GM12892 (cell line): ENCODE data around the gene BCL2L2.

ENCODE experiments used
- DNase-seq: peaks from one replicate; pipeline ENCODE4 v3.0.0; 2011; ENCODE audit not compliant: insufficient read length
- FAIRE-seq: peaks from 2 replicates; lab custom pipeline; 2011; peaks lifted over from hg19 to GRCh38; lab: Jason Lieb, UNC
- POLR2A ChIP-seq: IDR thresholded peaks from 2 replicates; pipeline ENCODE4 v1.6.1; 2011; ENCODE audit warnings: low read depth, low read length, control low read depth
- POLR2AphosphoS5 ChIP-seq: IDR thresholded peaks from 2 replicates; pipeline ENCODE4 v1.6.1; 2011; ENCODE audit warnings: low read depth, low read length, control low read depth
- TAF1 ChIP-seq: IDR thresholded peaks from 2 replicates; pipeline ENCODE4 v1.6.1; 2011; ENCODE audit warnings: low read depth, mild to moderate bottlenecking, control low read depth, low read length, borderline replicate concordance

The BCL2L2 gene

DNA sequence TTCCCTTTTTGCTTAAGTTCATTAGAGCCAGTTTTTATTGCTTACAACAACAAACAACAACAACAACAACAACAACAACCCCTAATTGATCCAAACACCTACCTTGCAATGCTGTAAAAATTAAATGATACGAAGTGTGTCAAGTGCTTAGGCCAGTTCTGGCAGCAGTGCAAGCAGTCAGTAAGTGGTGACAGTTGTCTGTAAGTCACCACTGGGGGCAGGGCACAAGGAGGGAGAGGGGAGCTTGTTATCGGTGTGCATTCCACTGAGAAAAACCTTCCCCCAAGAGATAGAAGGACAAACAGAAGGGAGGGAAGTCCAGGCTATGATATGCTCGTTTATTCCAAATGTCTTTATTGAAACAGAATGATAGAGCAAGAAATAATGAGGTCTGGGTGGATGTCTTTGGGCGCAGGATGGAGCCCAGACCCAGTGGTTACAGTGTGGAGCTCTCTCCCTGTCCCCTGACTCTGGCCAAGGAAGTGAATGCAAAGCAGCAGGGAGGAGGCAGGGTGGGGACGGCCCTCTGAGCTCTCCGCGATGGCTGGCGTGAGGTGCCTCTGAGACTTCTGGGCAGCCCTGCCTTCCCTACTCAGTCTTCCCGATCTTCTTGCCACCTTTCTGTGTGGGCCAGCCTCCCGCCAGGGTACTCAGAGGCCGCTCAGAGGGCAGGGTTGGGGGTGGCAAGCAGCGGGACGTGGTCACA, 39.5 kb downstream of the BCL2L2 start:
- TF ChIP-seq POLR2A = no peak
- no peak for TF ChIP-seq POLR2AphosphoS5
- TF ChIP-seq TAF1 = no peak
- no peak for FAIRE-seq
- no peak for DNase-seq

DNA sequence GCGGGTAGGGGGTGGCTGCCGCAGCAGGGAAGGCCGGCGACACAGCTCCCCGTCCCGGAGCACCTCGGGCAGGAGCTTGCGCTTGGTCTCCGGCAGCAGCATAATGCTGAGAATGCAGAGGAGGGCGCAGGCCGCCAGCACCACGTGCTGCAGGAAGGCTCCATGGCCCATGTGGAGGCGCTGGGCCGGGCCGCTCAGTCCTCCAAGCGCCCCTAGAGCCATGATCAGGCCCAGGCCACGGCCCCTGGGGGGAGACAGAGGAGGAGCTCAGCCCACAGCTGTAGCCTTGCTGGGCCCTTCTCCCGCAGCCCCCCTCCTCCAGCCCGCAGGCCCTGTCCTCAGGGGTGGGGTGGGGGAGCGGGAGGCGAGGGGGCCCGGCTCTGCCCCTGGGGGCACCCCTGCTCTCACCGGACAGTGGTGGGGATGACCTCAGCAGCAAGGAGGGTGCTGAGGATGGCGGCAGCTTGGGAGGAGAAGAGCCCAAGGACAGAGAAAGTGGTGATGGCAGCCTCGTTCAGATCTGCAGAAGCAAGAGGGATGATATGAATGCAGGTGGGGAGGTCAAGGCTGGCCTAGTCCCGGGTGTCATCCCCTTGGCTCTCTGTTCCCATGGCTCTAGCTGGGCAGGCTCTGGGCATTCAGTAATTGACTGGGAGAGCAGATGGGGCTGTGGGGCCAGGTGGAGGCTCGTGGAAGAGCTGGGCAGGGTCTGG, 40.2 kb downstream of the BCL2L2 start:
- DNase-seq (no peak), FAIRE-seq (no peak)
- TF ChIP-seq POLR2A (no peak), POLR2AphosphoS5 (no peak), TAF1 (no peak)

DNA sequence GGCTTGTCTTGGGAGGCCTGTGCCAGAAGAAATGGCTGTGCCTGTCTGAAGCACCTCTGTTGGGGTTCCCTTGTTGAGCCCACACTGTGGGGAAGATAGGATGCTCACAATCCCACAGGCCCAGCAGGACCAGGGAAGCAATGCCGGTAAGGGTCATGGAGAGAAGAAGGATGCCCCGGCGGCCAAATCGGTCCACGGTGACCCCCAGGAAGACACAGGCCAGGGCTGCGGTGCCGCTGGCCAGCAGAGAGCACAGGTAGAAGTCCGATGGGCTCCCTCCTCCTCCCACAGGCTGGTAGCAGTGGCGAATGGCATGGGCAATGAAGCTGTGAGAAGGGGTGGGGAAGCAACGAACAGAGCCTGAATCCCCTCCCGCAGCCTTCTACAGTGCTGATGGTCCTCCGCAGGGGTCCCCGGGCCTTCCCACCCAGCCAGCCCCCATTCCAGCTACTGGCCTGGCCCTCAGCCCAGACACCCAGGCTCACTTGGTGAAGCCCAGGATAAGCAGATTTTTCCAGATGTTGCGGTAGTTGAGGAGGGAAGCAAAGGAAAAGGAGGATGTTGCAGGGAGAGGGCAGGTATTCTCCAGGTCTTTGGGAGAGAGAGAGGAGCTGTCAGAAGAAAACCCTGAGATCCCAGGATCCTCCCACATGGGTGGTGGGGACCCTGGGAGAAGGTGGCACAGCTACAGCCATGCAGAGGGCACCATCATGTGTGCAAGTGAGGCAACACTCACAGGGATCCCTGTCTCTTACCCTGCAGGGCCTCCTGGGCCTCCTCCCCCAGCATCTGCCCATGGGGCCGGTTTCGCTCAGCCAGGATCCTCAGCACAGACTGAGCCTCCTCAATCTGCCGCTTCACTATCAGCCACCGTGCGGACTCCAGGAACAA, 41.0 kb downstream of the BCL2L2 start:
- TF ChIP-seq TAF1 = no peak
- no peak for TF ChIP-seq POLR2A
- no peak for TF ChIP-seq POLR2AphosphoS5
- DNase-seq (no peak), FAIRE-seq (no peak)

DNA sequence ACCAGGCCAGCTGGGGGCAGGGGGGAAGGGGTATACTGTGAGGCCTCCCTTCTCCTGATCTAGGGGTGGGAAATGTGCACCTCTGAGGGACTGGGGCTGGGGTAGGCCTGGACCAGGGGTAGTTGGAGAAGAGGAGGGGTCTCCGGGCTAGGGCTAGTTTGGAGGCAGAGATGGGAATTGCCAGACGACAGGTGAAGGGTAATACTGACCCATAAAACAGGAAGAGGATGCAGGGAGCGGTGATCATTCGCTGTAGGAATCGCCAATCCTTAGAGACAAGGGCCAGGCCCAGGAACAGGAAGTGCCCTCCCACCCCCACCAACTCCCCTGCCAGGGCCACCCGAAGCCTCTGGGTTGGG, 41.6 kb downstream of the BCL2L2 start:
- TF ChIP-seq POLR2A = no peak
- no peak for TF ChIP-seq TAF1
- no peak for TF ChIP-seq POLR2AphosphoS5
- DNase-seq (no peak), FAIRE-seq (no peak)

DNA sequence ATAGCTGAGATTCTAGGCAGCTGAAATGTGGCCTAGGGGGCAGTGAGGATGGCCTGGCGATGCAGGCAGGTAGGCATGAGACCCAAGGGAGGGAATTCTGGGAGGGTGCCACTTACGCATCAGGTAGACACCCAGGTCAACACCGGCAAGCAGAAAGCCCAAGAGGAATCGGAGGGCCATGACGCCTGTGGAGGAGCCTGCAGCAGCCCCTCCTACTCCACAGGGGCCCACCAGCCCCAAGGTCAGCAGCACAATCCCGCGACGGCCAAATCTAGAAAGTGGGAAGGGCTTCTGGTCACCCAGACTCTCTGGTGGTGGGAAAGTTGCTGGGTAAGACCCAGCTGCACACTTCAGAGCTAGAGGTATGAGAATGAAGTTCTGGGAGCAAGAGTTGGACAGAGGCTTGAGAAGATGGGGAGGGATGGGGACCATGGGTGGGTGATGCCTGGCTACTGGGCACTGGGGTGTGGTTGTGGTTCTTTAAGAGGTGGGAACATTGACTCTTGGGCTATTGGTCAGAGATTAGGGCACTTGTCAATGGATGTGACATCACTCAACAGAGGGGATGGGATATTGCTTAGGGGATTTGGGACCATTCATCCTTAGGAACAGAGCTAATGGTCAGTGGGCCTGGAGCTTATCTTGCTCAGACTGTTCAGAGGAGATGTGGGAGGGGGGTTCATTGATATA, 42.7 kb downstream of the BCL2L2 start:
- no peak for DNase-seq
- no peak for FAIRE-seq

DNA sequence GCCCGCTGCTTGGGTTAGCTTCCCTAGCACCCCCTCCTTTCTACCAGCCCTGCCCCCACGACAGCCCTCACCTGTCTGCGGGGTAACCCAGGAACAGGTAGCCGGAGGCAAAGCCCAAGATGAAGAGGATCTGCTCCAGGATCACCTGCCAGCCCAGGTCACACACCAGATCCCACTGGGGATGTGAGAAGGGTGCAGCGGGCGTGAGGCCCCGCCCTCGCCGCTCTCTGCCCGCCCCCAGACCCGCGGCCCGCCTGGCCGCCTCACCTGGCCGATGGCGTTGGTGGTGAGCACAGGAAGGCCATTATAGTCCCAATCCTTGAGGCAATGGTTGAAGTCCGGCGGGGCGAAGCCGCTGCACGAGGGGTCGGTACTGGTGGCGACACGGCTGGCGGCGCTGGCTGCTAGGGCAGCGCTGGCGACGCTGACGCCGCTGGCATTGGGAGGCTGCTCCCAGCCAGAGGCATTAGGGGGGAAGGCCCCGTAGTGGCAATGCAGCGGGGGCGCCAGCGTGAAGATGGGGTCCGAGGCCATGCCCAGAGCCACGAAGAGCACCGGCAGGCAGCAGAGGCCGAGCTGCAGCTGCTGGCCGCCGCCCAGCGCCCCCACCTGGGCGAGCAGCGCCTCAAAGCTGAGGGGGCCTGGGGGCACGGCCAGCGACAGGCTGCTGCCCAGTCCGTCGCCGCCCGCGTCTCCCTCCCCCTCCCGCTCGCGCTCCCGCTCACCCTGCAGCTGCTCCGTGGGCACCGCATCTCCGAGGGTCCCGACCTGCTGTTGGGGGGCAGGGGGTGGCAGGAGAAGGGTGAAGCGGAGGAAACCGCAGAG, 45.3 kb downstream of the BCL2L2 start:
- no peak for DNase-seq
- no peak for TF ChIP-seq TAF1
- TF ChIP-seq POLR2AphosphoS5 = no peak
- no peak for TF ChIP-seq POLR2A
- no peak for FAIRE-seq

More for the DNA sequence above, 42.7 kb downstream of the BCL2L2 start:
- TF ChIP-seq POLR2A = no peak

DNA sequence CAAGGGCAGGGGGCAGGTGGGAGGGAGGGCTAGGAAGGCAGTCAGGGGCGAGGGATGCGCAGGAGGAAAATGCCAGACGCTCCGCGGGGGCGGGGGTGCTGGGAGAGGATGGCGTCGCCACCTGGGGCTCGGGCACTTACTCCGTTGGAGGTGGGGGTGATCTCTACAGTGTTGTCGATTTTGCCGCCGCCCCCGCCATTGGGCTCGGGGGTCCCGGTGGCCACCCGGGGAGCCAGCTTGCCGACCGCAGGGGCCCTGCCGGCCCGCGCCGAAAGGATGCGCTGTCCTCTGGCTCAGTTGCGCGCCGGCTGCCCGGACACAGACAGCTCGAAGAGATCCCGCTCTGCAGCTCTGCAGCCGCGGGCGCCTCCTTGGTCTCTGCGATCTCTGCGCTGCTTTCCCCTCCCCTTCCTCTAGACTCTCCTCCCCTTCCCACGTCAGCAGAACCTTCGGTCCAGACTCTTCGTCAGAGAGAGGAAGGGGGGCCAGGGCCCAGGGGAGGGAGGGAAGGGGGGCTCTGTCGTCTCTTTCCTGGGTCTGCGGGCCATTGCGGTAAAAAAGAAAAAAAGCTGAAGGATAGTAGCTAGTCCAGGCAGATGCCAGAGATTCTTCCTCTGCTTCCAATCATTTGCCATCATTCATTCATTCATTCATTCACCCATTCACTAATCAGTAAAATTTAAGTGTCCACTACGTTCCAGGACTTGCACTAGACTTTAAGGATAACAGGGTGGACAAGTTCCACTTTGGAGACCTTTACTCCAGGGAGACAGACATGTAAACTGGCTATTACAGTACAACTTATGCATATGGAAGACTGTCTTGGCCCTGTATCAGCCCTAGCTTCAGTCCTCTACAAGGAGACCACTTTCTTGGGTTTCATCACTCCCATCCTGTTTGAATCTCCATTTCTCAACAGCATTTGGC, 46.1 kb downstream of the BCL2L2 start, which contains the start of gene SLC22A17:
Gene SLC22A17, minus strand, starts transcription at position 382 of the 927 bp plus-strand sequence.
- TF ChIP-seq TAF1 (no peak), POLR2AphosphoS5 (no peak), POLR2A (no peak)
- FAIRE-seq (no peak), DNase-seq (no peak)

DNA sequence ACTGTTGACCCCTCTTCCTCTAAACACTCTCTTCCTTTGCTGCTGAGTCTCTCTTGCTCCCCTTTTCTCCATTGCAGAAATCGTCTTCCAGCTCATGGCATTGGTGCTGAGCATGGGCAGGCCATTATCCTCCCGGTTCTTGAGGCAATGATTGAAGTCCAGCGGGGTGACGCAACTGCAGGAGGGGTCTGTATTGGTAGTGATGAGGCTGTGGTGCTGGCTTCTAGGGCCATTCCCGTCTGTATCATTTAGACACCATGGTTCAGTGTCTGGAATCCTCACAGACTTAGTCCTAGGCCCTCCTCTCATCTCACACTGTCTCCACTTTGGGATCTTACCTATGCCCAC, 46.8 kb downstream of the BCL2L2 start:
- TF ChIP-seq POLR2AphosphoS5 (no peak), TAF1 (no peak), POLR2A (no peak)
- FAIRE-seq (no peak), DNase-seq (no peak)

DNA sequence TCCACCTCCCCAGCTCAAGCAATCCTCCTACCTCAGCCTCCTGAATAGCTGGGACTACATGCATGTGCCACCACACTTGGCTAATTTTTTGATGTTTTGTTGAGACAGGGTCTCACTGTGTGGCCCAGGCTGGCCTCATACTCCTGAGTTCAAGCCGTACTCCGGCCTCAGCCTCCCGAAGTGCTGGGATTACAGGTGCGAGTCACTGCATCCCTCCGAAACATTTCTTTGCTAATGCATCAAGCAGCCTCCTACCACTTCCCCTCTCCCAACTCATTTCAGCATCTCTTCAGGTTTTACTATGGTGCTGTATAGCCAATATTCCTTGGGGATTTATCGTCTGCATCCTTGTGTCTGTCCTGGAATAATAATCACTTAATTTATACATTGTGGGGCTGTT, 48.4 kb downstream of the BCL2L2 start:
- no peak for TF ChIP-seq POLR2A
- no peak for TF ChIP-seq POLR2AphosphoS5
- no peak for TF ChIP-seq TAF1
- DNase-seq (no peak), FAIRE-seq (no peak)
